Stimulated activated CD4-positive, alpha-beta T cell treated with anti-CD3 and anti-CD28 coated beads, Interleukin-12 subunit alpha, Interleukin-12 subunit beta, amount 100 ng/mL, for 24 hours (primary cell): ENCODE results near the gene SCYL3.
"Not testable (repeated sequence)": the region's sequence is repeated elsewhere in the genome, so short reads cannot be mapped to it uniquely, and the experiment has no call there.

ENCODE experiments used
- DNase-seq, 2 experiments: peaks; one replicate each; pipeline ENCODE4 v3.0.0-alpha.2; 2020; ENCODE audit warnings: low read depth in 2 of 2

The SCYL3 gene

GRCh38 chr1:169816617-169817016 lies 77.1 kb downstream of the SCYL3 start:
- no peak for DNase-seq

- no peak for DNase-seq
These were observed 79.4 kb downstream of the SCYL3 start for GRCh38 chr1:169814265-169814664.

- no peak for DNase-seq
These were observed 81.6 kb downstream of the SCYL3 start for GRCh38 chr1:169812131-169812530.

- DNase-seq, result not testable (repeated sequence)
These were observed 82.2 kb downstream of the SCYL3 start for GRCh38 chr1:169811418-169812035.

- DNase-seq, result no peak
These were observed 84.2 kb downstream of the SCYL3 start for GRCh38 chr1:169809370-169810095.

GRCh38 chr1:169804941-169805340 lies 88.8 kb downstream of the SCYL3 start:
- no peak for DNase-seq

GRCh38 chr1:169802888-169803287 lies 90.8 kb downstream of the SCYL3 start:
- DNase-seq, result no peak
